GM23338 (cell line): ENCODE results near the gene HMCN2. TPM values are rescaled to one million over a fixed set of nuclear protein-coding genes. Genes with fewer than 3 reads are reported as not detected.

Source experiments
- ATAC-seq: fragments of 200-7000 bp; cut with Tn5 transposase; 3 replicates; pipeline ENCODE4 v1.9.1; 2020
- DNase-seq: peaks from one replicate; pipeline ENCODE4 v3.0.0-alpha.2; 2015; ENCODE audit warnings: low spot score
- H2AFZ ChIP-seq: fragments of 200-600 bp; sonication (generic); 2 replicates; pipeline ENCODE4 v1.8.0; 2016; ENCODE audit warnings: antibody characterized with exemption, mild to moderate bottlenecking, moderate library complexity
- H3F3A ChIP-seq: fragments of 200-600 bp; sonication (generic); replicated peaks from 2 replicates; pipeline ENCODE4 v1.8.0; 2017; ENCODE audit warnings: antibody characterized with exemption, mixed run types, low read depth
- H3K27ac ChIP-seq: fragments of 200-600 bp; sonication (generic); 2 replicates; pipeline ENCODE4 v1.6.1; 2016; ENCODE audit warnings: low read depth
- H3K27me3 ChIP-seq: fragments of 200-600 bp; sonication (generic); 2 replicates; pipeline ENCODE4 v1.8.0; 2016; ENCODE audit warnings: mild to moderate bottlenecking, mixed run types, moderate library complexity; ENCODE audit not compliant: insufficient read depth
- H3K36me3 ChIP-seq: fragments of 200-600 bp; sonication (generic); 2 replicates; pipeline ENCODE4 v1.8.0; 2016; ENCODE audit warnings: mild to moderate bottlenecking; ENCODE audit not compliant: insufficient read depth
- H3K4me1 ChIP-seq: fragments of 200-600 bp; sonication (generic); 2 replicates; pipeline ENCODE4 v1.8.0; 2016; ENCODE audit warnings: mild to moderate bottlenecking, moderate library complexity; ENCODE audit not compliant: insufficient read depth
- H3K4me2 ChIP-seq: fragments of 200-600 bp; sonication (generic); 2 replicates; pipeline ENCODE4 v1.7.1; 2017; ENCODE audit warnings: mixed run types
- H3K4me3 ChIP-seq: fragments of 200-600 bp; sonication (generic); 2 replicates; pipeline ENCODE4 v1.6.1; 2016; ENCODE audit warnings: mixed run types
- H3K79me2 ChIP-seq: fragments of 200-600 bp; sonication (generic); replicated peaks from 2 replicates; pipeline ENCODE4 v1.8.0; 2017; ENCODE audit warnings: mild to moderate bottlenecking; ENCODE audit not compliant: insufficient read depth
- H3K9me2 ChIP-seq: fragments of 200-600 bp; sonication (generic); 2 replicates; pipeline ENCODE4 v1.8.0; 2017; ENCODE audit not compliant: insufficient read depth
- H4K20me1 ChIP-seq: fragments of 200-600 bp; sonication (generic); replicated peaks from 2 replicates; pipeline ENCODE4 v1.8.0; 2017; ENCODE audit warnings: mild to moderate bottlenecking; ENCODE audit not compliant: insufficient read depth
- H3K27ac Mint-ChIP-seq: 2 replicates; pipeline ENCODE4 v1.8.0; 2020; ENCODE audit warnings: inconsistent platforms, mild to moderate bottlenecking, moderate library complexity, mixed read lengths
- H3K27me3 Mint-ChIP-seq: 3 replicates; pipeline ENCODE4 v1.8.0; 2022; ENCODE audit warnings: low read depth, mild to moderate bottlenecking, moderate library complexity, mixed read lengths, inconsistent platforms; ENCODE audit not compliant: insufficient read depth, poor library complexity
- H3K36me3 Mint-ChIP-seq: 3 replicates; pipeline ENCODE4 v1.8.0; 2021; ENCODE audit warnings: low read depth, mild to moderate bottlenecking, inconsistent platforms, moderate library complexity, mixed read lengths
- H3K4me1 Mint-ChIP-seq: 3 replicates; pipeline ENCODE4 v1.8.0; 2020; ENCODE audit warnings: mild to moderate bottlenecking, inconsistent platforms, mixed read lengths
- H3K4me3 Mint-ChIP-seq: 3 replicates; pipeline ENCODE4 v1.8.0; 2021; ENCODE audit warnings: moderate library complexity, mild to moderate bottlenecking, inconsistent platforms, mixed read lengths
- H3K9me3 Mint-ChIP-seq: 3 replicates; pipeline ENCODE4 v1.8.0; 2020; ENCODE audit warnings: moderate library complexity, mild to moderate bottlenecking, inconsistent platforms, mixed read lengths
- CREB1 ChIP-seq: fragments of 250-450 bp; sonication (Bioruptor Pico); IDR thresholded peaks from 2 replicates; pipeline ENCODE4 v1.5.0; 2020; ENCODE audit warnings: low read depth, mild to moderate bottlenecking, moderate library complexity
- CTCF ChIP-seq, 2 experiments: fragments of 200-600 bp in 1 of 2; sonication (generic) in 1 of 2; conservative IDR thresholded peaks; 2 replicates each; pipeline versions ENCODE4 v1.5.1 to v1.6.1; 2016 to 2017; ENCODE audit warnings: antibody characterized with exemption in 2 of 2, low read depth in 2 of 2, mild to moderate bottlenecking in 2 of 2, moderate library complexity in 1 of 2
- ETS1 ChIP-seq: IDR thresholded peaks from 2 replicates; pipeline ENCODE4 v1.6.1; 2016; ENCODE audit warnings: antibody characterized with exemption
- EZH2 ChIP-seq: fragments of 200-600 bp; sonication (generic); IDR thresholded peaks from one replicate; pipeline ENCODE4 v1.8.0; 2017; ENCODE audit warnings: antibody characterized with exemption, mild to moderate bottlenecking, low read depth; ENCODE audit not compliant: unreplicated experiment
- EZH2phosphoT487 ChIP-seq: fragments of 200-600 bp; sonication (generic); IDR thresholded peaks from one replicate; pipeline ENCODE4 v1.8.1; 2018; ENCODE audit warnings: antibody characterized with exemption; ENCODE audit not compliant: unreplicated experiment
- JUNB ChIP-seq: IDR thresholded peaks from one replicate; pipeline ENCODE4 v1.6.1; 2016; ENCODE audit warnings: antibody characterized with exemption; ENCODE audit not compliant: unreplicated experiment
- NANOG ChIP-seq: IDR thresholded peaks from 2 replicates; pipeline ENCODE4 v1.6.1; 2016; ENCODE audit warnings: antibody characterized with exemption, borderline replicate concordance
- POLR2AphosphoS5 ChIP-seq: IDR thresholded peaks from 2 replicates; pipeline ENCODE4 v1.6.1; 2016; ENCODE audit warnings: antibody characterized with exemption, low read depth
- REST ChIP-seq: IDR thresholded peaks from one replicate; pipeline ENCODE4 v1.6.1; 2018; ENCODE audit warnings: antibody characterized with exemption; ENCODE audit not compliant: unreplicated experiment
- STAT1 ChIP-seq: IDR thresholded peaks from one replicate; pipeline ENCODE4 v1.6.1; 2016; ENCODE audit warnings: antibody characterized with exemption; ENCODE audit not compliant: unreplicated experiment
- ZNF114 ChIP-seq: fragments of 250-450 bp; sonication (Bioruptor Pico); IDR thresholded peaks from 2 replicates; pipeline ENCODE4 v1.5.0; 2020; ENCODE audit warnings: mild to moderate bottlenecking, moderate library complexity
- ZNF331 ChIP-seq: fragments of 250-450 bp; sonication (Bioruptor Pico); IDR thresholded peaks from 2 replicates; pipeline ENCODE4 v1.5.0; 2020; ENCODE audit warnings: low read depth, mild to moderate bottlenecking, moderate library complexity
- ZNF462 ChIP-seq: fragments of 250-450 bp; sonication (Bioruptor Pico); IDR thresholded peaks from 2 replicates; pipeline ENCODE4 v1.5.0; 2020; ENCODE audit warnings: mild to moderate bottlenecking, moderate library complexity
- polyA plus RNA-seq: library from polyadenylated mRNA; unstranded; fragments of >200 nt; fragmentation: Nextera tagmentation; extraction: Ambion mirVana; gene quantifications from 2 replicates; pipeline ENCODE4 v1.2.1, GENCODE V29; 2016
- total RNA-seq: library from RNA; depleted of rRNA; stranded (reverse); fragments of >200 nt; shearing (Covaris generic); gene quantifications from 2 replicates; pipeline ENCODE4 v1.2.3, GENCODE V29; 2014

Gene HMCN2
- total and polyA plus RNA-seq, 2 experiments from 2014 or later = 1.3 to 4.7 TPM

GRCh38 chr9:130296783-130297055, 31.2 kb downstream of the HMCN2 start:
- no peaks in the 10 kb centered on the region for H3F3A ChIP-seq
- TF ChIP-seq EZH2phosphoT487 = no peak
- no peak for TF ChIP-seq ZNF462 (CRISPR knock-in tag)
- no peak for TF ChIP-seq REST
- no peak for TF ChIP-seq EZH2
- TF ChIP-seq ZNF114 (CRISPR knock-in tag) = no peak
- no peak for TF ChIP-seq ETS1
- TF ChIP-seq ZNF331 (CRISPR knock-in tag) = no peak
- no peak for TF ChIP-seq CTCF (conservative IDR thresholded peaks at IDR 0.05; ENCODE audit: low read depth in 2 of 2)
- TF ChIP-seq NANOG = no peak
- TF ChIP-seq CREB1 (CRISPR knock-in tag) = no peak
- TF ChIP-seq JUNB = no peak
- no peak for TF ChIP-seq POLR2AphosphoS5
- TF ChIP-seq STAT1 = no peak
- no peaks in the 10 kb centered on the region for H3K36me3 ChIP-seq
- Mint-ChIP-seq H3K36me3 (peaks cover 20% of the 10 kb centered on the region), H3K9me3 (no peaks in the 10 kb centered on the region), H3K4me3 (no peak overlapping the region), H3K27ac (no peak overlapping the region), H3K27me3 (peaks cover 3% of the 10 kb centered on the region), H3K4me1 (peaks cover 11% of the 10 kb centered on the region)
- no peaks in the 10 kb centered on the region for H3K79me2 ChIP-seq
- no peaks in the 10 kb centered on the region; the same call in 1 of the 2 replicates for H3K9me2 ChIP-seq
- no peaks in the 10 kb centered on the region for H3K27me3 ChIP-seq
- H3K4me3 ChIP-seq = no peak overlapping the region
- H3K4me1 ChIP-seq = no peaks in the 10 kb centered on the region
- no peaks in the 10 kb centered on the region; the same call in 1 of the 2 replicates for H4K20me1 ChIP-seq
- H3K4me2 ChIP-seq = no peak overlapping the region
- ATAC-seq (peak; percentile 52), DNase-seq (no peak)
- H3K27ac ChIP-seq = no peak overlapping the region
- no peak overlapping the region for H2AFZ ChIP-seq
